ENCODE data around the gene PCSK5.

GRCh38 chr9:76038431-76038830 is 148.0 kb downstream of the PCSK5 start:
- TF ChIP-seq HNF4G (IDR thresholded peaks at IDR 0.05): no peak
- no peak for TF ChIP-seq CTCF (IDR thresholded peaks at IDR 0.05; ENCODE audit: low read depth, low read length, missing input control)
- TF ChIP-seq FOXA2 (IDR thresholded peaks at IDR 0.05): no peak
